Activated CD8-positive, alpha-beta memory T cell treated with anti-CD3 and anti-CD28 coated beads, Interleukin-2, amount 50 U/mL, for 4 hours (primary cell): ENCODE data around the gene NNAT.

Experiments
- DNase-seq: peaks from one replicate; pipeline ENCODE4 v3.0.0-alpha.2; 2020

The NNAT gene

GRCh38 chr20:37567671-37568588 lies 46.9 kb downstream of the NNAT start:
- DNase-seq: no peak

GRCh38 chr20:37570419-37570818 lies 49.4 kb downstream of the NNAT start:
- DNase-seq: no peak

- DNase-seq: no peak
Measured at GRCh38 chr20:37571033-37571432, 50.0 kb downstream of the NNAT start.
